Hematopoietic multipotent progenitor cell treated with erythropoietin and hydrocortisone succinate and interleukin-3 and kit ligand, for 4 days (in vitro differentiated cells): ENCODE data around the gene UCK2.
A peak's percentile ranks its signal among the peaks of the same experiment; 100 is the strongest.

Experiments used
- DNase-seq: peaks from one replicate; pipeline ENCODE4 v3.0.0-alpha.2; 2015

Gene UCK2

GRCh38 chr1:165834881-165835280 lies 7.5 kb downstream of the UCK2 start:
- DNase-seq = no peak

DNA sequence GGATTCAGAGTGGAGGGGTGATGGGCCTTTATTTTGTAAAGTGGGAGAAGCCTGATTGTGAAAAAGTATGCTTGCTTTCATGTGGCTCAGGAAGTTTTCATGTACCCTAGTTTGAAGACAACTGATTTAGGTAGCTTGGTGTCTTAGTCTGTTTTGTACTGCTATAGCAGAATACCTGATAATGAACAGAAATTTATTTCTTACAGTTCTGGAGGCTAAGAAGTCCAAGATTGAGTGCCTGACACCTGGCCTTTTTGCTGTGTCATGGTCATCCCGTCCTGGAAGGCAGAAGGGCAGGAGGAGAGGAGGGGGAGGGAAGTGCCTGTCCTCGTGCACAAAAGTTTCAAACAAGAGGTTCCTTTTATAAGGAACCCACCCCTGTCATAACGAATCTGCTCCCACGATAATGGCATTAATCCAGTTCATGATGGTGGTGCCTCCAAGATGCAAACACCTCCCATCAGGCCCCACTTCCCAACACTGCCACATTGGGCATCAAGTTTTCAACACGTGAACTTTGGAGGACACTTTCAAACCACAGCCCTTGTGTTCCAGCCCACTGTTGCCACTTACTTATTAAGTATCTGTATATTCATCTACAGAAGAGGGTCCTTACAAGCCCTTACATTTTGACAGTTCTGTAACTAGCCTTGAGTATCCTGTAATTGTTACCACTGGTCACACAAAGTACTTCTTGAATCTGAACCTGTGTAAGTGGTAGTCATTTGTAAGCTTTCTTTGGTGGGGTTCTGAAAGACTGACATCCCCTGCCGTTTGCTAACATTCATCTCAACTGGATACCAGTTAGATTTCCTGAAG lies 9.5 kb downstream of the UCK2 start:
- no peak for DNase-seq

- DNase-seq = no peak
These were observed 10.5 kb downstream of the UCK2 start for GRCh38 chr1:165837838-165838364.

DNA sequence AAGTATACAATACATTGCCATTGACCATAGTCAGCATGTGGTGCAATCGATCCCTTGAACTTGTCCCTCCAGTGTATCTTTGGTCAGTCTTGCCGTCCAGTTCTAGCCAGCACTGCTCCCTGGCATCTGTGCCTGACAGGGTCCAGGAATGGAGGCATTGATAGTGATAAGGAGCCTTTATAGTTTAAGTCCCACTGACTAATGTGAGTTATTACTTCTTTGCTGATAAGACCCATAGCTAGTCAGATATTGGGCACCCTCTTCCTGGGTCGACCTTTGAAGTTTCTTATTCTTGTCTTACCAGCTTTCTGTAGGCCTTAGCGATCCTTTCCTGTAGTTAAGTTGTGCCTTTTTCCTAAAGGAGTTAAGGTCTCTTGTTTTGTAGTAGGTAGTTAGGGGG lies 13.0 kb downstream of the UCK2 start:
- DNase-seq = peak; percentile 18

GRCh38 chr1:165841582-165842017 lies 14.2 kb downstream of the UCK2 start:
- DNase-seq = peak; percentile 34

- DNase-seq = no peak
These were observed 14.7 kb downstream of the UCK2 start for GRCh38 chr1:165842023-165842670.

- DNase-seq = peak; percentile 75
These were observed 15.3 kb downstream of the UCK2 start for GRCh38 chr1:165842671-165843129.

- DNase-seq = no peak
These were observed 15.9 kb downstream of the UCK2 start for GRCh38 chr1:165843304-165843703.

DNA sequence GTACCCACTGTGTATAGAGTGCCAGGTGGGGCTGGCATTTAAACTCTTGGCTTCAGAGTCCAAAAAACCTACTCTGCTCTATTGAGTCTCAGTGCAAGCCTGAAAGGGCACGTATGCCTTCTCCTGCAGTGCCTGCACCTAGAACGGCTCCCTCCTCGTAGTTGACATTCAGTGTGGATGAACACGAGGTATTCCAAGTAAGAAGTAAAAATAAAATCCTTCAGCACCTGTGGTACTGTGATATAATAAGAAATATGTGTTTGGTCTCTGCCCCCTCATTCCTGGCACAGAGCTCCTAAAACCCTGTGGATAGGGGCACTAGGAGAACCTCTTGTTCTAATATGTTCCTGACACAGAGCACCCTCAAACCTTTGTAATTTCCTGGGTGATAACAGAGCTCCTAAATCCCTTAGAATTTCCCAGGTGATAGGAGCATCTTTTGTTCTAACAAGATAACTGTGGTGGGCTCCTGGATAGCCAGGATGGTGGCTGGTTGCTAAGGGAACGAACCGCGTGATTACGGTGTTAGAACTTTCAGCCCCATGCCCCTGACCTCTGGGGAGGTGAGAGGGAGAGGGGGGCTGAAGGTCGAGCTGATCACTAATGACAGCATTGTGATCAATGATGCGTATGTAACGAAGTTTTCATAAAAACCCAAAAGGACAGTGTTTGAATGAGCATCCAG lies 16.8 kb downstream of the UCK2 start:
- DNase-seq = no peak

- DNase-seq = no peak
These were observed 17.5 kb downstream of the UCK2 start for GRCh38 chr1:165844933-165845332.

DNA sequence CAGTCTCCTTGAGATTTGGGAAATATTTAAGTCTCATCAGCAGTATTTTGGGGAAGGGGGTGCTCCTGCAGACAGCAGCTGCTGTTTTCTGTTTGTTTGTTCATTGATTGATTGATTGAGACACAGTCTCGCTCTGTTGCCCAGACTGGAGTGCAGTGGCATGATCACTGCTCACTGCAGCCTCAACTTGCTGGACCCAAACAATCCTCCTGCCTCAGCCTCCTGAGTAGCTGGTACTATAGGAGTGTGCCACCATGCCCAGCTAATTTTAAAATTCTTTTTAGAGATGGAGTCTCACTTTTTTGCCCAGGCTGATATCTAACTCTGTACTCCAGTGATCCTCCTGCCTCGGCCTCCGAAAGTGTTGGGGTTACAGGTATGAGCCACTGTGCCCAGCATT lies 18.2 kb downstream of the UCK2 start:
- no peak for DNase-seq

GRCh38 chr1:165845992-165846748 lies 18.8 kb downstream of the UCK2 start:
- DNase-seq = peak; percentile 45

DNA sequence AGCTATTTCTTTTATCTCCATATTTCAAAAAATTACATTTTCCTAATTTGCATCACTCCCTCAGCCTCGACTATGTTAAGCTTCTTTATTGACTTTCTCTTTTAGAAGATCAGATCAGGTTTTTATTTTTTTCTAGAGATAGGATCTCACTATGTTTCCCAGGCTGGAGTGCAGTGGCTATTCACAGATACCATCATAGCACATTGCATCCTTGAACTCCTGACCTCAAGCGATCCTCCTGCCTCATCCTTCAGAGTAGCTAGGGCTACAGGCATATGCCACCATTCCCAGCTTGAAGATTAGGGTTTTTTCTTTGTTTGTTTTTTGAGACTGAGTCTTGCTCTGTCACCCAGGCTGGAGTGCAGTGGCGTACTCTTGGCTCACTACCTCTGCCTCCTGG lies 20.1 kb downstream of the UCK2 start:
- DNase-seq = no peak

DNA sequence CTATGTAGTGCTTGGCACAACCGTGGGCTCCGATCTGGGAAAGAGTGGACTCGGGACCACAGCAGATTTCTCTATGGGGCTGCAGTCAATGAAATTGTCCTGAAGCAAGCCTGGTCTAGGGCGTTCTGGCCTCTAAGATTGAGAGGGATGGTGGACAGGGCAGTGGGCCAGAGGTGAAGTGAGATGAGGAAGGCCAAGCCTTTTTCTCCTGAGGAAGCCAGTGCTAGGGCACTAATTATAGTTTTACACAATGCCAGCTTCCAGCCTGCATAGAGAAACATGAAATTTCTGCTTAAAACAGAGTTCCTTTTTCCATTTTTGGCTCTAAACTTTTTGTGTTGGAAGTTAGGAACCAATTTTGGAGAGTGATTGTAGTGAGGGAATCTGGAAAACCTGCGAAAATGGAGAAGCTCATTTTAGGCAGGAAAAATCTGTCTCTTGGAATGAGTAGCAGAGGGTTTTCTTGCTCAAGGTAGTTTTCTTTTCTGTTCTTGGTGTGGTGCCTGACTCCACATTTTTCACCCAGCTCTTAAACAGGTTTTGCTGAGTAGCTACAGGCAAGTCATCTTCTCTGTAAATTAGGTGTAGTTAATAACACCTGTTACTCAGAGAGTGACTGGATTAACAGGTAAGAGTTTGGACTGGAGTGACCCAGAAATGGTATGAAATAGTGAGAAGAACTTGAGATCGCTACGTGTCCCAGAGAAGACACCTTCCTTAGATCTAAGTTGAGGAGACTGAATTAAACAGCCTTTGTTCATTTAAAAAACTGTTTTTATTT lies 22.1 kb downstream of the UCK2 start:
- DNase-seq = no peak

- peak; percentile 90 for DNase-seq
These were observed 23.7 kb downstream of the UCK2 start for GRCh38 chr1:165851034-165851658.

DNA sequence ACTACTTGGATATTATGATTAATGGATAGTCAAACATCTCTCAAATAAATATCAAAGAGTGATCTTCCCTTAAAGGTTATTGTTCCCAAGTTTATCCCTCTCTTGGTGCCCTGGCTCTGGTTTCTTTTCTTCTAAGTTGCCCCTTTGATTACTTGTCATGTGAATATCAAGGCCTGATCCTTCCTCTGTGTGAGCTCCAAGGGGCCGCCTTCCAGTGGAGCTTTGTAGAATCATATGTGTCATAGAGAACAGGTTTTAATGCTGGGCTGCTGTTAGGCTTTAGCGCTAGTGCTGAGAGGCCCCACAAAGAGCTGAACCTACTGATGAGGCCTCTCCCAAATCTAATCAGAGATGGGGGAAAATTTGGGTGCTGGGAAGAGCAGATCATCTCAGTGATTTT lies 25.5 kb downstream of the UCK2 start:
- no peak for DNase-seq

DNA sequence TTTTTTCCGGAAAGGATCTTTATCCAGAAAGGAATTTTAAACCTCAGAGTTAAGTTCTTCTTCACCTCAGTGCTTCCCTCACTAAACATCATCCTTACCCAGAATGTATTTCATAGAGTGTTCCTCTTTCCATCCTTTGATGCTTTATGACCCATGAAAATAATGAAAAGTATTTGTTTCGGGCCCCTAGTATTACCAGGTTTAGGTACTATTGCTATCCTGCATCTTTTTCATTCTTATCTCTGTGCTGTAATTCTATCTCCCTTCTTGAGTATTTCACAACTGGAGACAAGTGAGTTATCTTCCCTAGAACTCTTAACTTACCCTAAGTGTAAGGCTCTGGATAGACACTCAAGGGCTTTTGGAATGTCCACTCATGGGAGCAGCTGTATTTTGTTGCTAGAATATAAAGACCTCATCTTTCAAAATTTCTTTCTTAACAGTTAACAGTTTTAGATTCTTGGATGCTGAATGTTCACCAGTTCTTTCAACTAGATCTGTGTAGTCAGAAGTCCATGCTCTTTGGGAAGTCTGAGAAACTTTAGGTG lies 26.2 kb downstream of the UCK2 start:
- no peak for DNase-seq

GRCh38 chr1:165854101-165854845 lies 26.9 kb downstream of the UCK2 start:
- DNase-seq = peak; percentile 74

DNA sequence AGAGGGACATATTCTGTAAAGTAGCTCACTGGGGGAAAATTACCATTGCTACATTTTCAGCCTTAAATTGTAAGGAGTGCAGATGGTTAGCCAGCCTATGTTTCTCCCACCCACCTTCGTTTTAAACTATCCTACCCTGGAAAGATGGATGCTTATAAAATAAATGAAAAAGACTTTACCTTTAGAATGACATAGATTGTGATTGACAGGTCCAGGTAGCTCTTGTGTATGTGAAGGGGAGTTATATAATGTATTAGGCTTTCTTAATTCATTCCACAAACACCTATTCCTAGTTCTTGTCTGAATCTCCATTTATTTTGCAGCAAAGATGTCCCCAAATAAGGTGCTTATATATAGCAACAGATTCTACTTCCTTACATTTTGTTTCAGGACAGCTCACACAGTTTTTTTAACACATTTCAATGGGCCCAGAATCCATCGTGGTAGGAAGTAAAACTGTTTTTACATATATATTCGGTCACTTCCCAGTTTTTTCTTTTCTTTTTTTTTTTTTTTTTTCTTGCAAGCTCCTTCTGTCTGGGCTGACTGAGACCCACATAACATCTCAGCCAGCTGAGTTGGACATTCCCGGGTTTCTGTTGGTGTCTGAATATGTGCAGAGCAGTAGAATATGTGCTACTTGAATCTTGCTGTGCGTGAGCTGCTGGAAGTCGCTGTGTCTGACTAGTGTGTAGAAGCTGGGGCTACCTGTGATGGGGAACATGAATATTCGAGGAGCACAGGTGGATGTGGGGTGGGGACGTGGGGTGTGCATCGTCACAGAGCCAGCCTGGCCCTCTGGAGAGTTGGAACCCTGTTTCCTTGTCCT lies 27.8 kb downstream of the UCK2 start:
- DNase-seq = no peak
